Testis (tissue), 2 donors: ENCODE results near the gene PHEX.

Experiments used
- POLR2A ChIP-seq: fragments of 450-650 bp; IDR thresholded peaks from one replicate; pipeline ENCODE4 v1.6.1; 2017; ENCODE audit warnings: antibody characterized with exemption, mild to moderate bottlenecking, moderate library complexity
- TF ChIP-seq, protein P1 (sequence below), 3 experiments: fragments of 450-650 bp in 2 of 3; fragments of 200-600 bp in 1 of 3; sonication (generic) in 1 of 3; IDR thresholded peaks; one replicate each; pipeline ENCODE4 v1.5.1; 2016 to 2019; ENCODE audit warnings: antibody characterized with exemption in 3 of 3, mild to moderate bottlenecking in 2 of 3, moderate library complexity in 1 of 3

DNA sequence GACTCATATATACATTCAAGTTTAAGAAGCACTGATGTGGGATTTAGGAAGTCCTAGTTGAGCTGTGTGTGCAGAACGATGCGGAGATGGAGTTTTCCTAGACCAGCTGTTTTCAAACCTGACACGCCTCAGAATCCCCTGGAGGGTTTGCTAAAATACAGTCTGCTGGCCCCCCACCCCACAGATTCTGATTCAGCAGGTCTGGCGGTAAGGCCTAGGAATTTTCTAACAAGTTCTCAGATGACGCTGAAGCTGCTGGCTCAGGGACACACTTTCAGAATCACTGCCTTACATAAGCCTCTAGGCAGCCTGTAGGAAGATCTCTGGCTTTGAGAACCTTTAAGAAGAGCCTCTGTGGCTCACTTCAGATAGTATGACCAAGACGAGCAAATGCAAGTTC, 73.1 kb downstream of the PHEX start:
- TF ChIP-seq, protein P1, sequence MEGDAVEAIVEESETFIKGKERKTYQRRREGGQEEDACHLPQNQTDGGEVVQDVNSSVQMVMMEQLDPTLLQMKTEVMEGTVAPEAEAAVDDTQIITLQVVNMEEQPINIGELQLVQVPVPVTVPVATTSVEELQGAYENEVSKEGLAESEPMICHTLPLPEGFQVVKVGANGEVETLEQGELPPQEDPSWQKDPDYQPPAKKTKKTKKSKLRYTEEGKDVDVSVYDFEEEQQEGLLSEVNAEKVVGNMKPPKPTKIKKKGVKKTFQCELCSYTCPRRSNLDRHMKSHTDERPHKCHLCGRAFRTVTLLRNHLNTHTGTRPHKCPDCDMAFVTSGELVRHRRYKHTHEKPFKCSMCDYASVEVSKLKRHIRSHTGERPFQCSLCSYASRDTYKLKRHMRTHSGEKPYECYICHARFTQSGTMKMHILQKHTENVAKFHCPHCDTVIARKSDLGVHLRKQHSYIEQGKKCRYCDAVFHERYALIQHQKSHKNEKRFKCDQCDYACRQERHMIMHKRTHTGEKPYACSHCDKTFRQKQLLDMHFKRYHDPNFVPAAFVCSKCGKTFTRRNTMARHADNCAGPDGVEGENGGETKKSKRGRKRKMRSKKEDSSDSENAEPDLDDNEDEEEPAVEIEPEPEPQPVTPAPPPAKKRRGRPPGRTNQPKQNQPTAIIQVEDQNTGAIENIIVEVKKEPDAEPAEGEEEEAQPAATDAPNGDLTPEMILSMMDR (IDR thresholded peaks at IDR 0.05), result no peak
- no peak for TF ChIP-seq POLR2A
